Spleen (tissue), 7 donors: ENCODE measurements around the gene APOL3.

Experiments used
- CTCF ChIP-seq, 11 experiments: fragments of 200-600 bp in 7 of 11; fragments of 450-650 bp in 4 of 11; sonication (generic) in 4 of 11; IDR thresholded peaks in 8 of 11; conservative IDR thresholded peaks in 3 of 11; 1 replicate in 7 of 11; 2 replicates in 4 of 11; pipeline versions ENCODE4 v1.4.0 to v1.8.0; 2016 to 2021; ENCODE audit warnings: antibody characterized with exemption in 11 of 11, inconsistent platforms in 4 of 11, mild to moderate bottlenecking in 1 of 11
- POLR2A ChIP-seq, 3 donors: fragments of 450-650 bp; IDR thresholded peaks; one replicate each; pipeline ENCODE4 v1.5.1; 2017; ENCODE audit warnings: antibody characterized with exemption in 3 of 3, mild to moderate bottlenecking in 1 of 3
- POLR2AphosphoS5 ChIP-seq, 3 donors: sonication (generic); formaldehyde crosslinking; IDR thresholded peaks; one replicate each; pipeline ENCODE4 v1.5.1; 2017; ENCODE audit warnings: antibody characterized with exemption in 3 of 3
- donor health status: DM: no; HTN: no; CAD: no; lungs with moderate emphysema.
- donor health status: DM: no; HTN: no; CAD: no.
- donor health status: DM: no; HTN: no; CAD: no.

GRCh38 chr22:36162127-36163034 is 1.8 kb upstream of the APOL3 start:
- TF ChIP-seq CTCF (IDR thresholded peaks at IDR 0.05 in 8 of 11, conservative IDR thresholded peaks at IDR 0.05 in 3 of 11) (no peak), POLR2AphosphoS5 (IDR thresholded peaks at IDR 0.05) (no peak), POLR2A (IDR thresholded peaks at IDR 0.05) (no peak)
